Skeletal muscle cell (primary cell): ENCODE results near the gene LGALS9C.
"Not testable (repeated sequence)": the region's sequence is repeated elsewhere in the genome, so short reads cannot be mapped to it uniquely, and the experiment has no call there.

Source experiments
- DNase-seq: peaks from one replicate; pipeline ENCODE4 v3.0.0-alpha.2; 2010; ENCODE audit warnings: low read depth
- H3K4me3 ChIP-seq: 2 replicates; pipeline ENCODE4 v1.5.1; 2011; ENCODE audit warnings: low read depth, mild to moderate bottlenecking, control low read depth, low read length, moderate library complexity

LGALS9C gene

GRCh38 chr17:18525015-18525414 is 48.4 kb downstream of the LGALS9C start:
- not testable (repeated sequence) for H3K4me3 ChIP-seq

GRCh38 chr17:18526168-18526800 is 49.7 kb downstream of the LGALS9C start:
- not testable (repeated sequence) for DNase-seq, H3K4me3 ChIP-seq

More at GRCh38 chr17:18525015-18525414, 48.4 kb downstream of the LGALS9C start:
- DNase-seq, result not testable (repeated sequence)

GRCh38 chr17:18527354-18527753 is 50.8 kb downstream of the LGALS9C start:
- H3K4me3 ChIP-seq, DNase-seq: not testable (repeated sequence)

GRCh38 chr17:18528435-18528834 is 51.8 kb downstream of the LGALS9C start:
- DNase-seq, H3K4me3 ChIP-seq: not testable (repeated sequence)

- not testable (repeated sequence) for DNase-seq, H3K4me3 ChIP-seq
Observed at GRCh38 chr17:18528899-18529500, 52.4 kb downstream of the LGALS9C start.

- not testable (repeated sequence) for H3K4me3 ChIP-seq, DNase-seq
Observed at GRCh38 chr17:18530405-18530804, 53.8 kb downstream of the LGALS9C start.

GRCh38 chr17:18542234-18542633 is 65.6 kb downstream of the LGALS9C start:
- H3K4me3 ChIP-seq, DNase-seq: not testable (repeated sequence)

- not testable (repeated sequence) for DNase-seq, H3K4me3 ChIP-seq
Observed at GRCh38 chr17:18542907-18543306, 66.3 kb downstream of the LGALS9C start.
